ENCODE measurements around the gene UGT1A7. TPM values are rescaled to one million over a fixed set of nuclear protein-coding genes. Genes with fewer than 3 reads are reported as not detected.
A peak's percentile ranks its signal among the peaks of the same experiment; 100 is the strongest.

UGT1A7 gene
- total RNA-seq, 1 experiment from 2014 or later: not detected

DNA sequence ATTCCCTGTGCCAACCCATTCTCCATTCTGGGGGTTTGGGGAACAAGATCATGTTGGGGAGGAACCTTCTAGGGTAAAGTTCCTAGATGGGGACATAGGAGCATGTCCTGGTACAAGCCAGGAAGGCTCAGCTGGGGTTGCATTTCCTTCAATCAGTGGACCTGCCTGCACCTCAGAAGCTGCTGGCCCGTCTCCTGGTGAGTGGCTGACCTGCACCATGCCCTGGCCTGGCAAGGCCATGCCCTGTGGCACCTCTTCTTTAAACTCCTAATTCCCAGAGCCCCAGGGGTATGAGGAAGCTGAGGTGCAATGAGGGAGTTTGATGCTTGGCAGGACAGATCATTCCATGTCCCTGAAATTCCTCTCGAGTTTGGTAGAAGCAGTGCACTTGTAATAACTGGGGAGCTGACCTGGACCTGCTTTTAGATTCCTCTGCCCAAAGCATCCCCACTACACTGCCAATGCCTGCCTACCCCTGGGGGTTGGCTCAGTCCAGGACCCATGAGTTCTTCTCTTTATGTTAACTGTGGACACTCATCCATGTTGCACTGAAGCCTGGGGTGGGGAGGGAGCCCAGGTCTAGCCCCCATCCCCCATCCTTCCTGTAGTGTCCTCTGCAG is 121.7 kb downstream of the UGT1A7 start:
- BruUV-seq (replicated peaks): no TSS peak
- CTCF ChIA-PET: interaction anchor here (0.6 kb wide), 1 partner anchor 252 kb away, joined by 3 read pairs; no protein-coding TSS in a partner anchor
- intact Hi-C loops (cut with micrococcal nuclease): no loop called here

DNA sequence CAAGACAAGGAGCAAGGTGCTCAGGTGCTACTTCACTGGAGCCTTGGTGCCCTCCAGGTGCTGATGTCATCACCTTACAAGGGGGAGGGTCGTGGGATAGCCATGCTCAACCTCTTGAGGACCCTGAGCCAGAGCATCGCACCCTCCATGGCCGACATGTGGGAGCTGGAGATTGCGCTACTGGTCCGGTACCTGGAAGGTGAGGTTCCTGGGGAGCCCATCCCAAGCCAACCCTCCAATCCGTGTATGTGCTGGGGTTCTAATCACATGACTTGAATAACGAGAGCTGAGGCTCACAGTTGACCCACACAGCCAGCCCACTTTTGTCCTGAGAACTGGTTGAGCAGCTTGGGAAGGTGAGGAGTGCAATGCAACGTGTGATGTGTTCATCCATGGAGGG is 122.3 kb downstream of the UGT1A7 start:
- TF ChIP-seq, protein P1, sequence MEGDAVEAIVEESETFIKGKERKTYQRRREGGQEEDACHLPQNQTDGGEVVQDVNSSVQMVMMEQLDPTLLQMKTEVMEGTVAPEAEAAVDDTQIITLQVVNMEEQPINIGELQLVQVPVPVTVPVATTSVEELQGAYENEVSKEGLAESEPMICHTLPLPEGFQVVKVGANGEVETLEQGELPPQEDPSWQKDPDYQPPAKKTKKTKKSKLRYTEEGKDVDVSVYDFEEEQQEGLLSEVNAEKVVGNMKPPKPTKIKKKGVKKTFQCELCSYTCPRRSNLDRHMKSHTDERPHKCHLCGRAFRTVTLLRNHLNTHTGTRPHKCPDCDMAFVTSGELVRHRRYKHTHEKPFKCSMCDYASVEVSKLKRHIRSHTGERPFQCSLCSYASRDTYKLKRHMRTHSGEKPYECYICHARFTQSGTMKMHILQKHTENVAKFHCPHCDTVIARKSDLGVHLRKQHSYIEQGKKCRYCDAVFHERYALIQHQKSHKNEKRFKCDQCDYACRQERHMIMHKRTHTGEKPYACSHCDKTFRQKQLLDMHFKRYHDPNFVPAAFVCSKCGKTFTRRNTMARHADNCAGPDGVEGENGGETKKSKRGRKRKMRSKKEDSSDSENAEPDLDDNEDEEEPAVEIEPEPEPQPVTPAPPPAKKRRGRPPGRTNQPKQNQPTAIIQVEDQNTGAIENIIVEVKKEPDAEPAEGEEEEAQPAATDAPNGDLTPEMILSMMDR (IDR thresholded peaks at IDR 0.05; ENCODE audit: unreplicated experiment): no peak
- H3K4me1 Mint-ChIP-seq (ENCODE audit: insufficient read depth, unreplicated experiment): peaks cover 13% of the 10 kb centered on the region
- no peak overlapping the region for H3K27ac Mint-ChIP-seq (ENCODE audit: low read depth, unreplicated experiment)
- ChIA-PET POLR2A (no interaction called here), CTCF (interaction anchor here (0.6 kb wide), 1 partner anchor 253 kb away, joined by 3 read pairs; no protein-coding TSS in a partner anchor)
- DNase-seq (ENCODE audit: unreplicated experiment): no peak
- H3K36me3 Mint-ChIP-seq (ENCODE audit: insufficient read depth, unreplicated experiment): no peaks in the 10 kb centered on the region
- no peak overlapping the region for H3K4me3 Mint-ChIP-seq (ENCODE audit: unreplicated experiment)
- H3K9me3 Mint-ChIP-seq (ENCODE audit: unreplicated experiment): no peaks in the 10 kb centered on the region
- H3K27me3 Mint-ChIP-seq (ENCODE audit: insufficient read depth, unreplicated experiment): no peaks in the 10 kb centered on the region
- no TSS peak for BruUV-seq (replicated peaks)
- intact Hi-C loops (cut with micrococcal nuclease): no loop called here

More for the DNA sequence above, 121.7 kb downstream of the UGT1A7 start:
- Mint-ChIP-seq H3K27ac (ENCODE audit: low read depth, unreplicated experiment) (no peak overlapping the region), H3K27me3 (ENCODE audit: insufficient read depth, unreplicated experiment) (peaks cover 5% of the 10 kb centered on the region), H3K4me1 (ENCODE audit: insufficient read depth, unreplicated experiment) (peaks cover 13% of the 10 kb centered on the region), H3K4me3 (ENCODE audit: unreplicated experiment) (no peak overlapping the region), H3K9me3 (ENCODE audit: unreplicated experiment) (no peaks in the 10 kb centered on the region), H3K36me3 (ENCODE audit: insufficient read depth, unreplicated experiment) (no peaks in the 10 kb centered on the region)
- POLR2A ChIA-PET: interaction anchor here (0.6 kb wide), 1 partner anchor 24 kb away, joined by 3 read pairs; no protein-coding TSS in a partner anchor
- TF ChIP-seq, protein P1 (IDR thresholded peaks at IDR 0.05; ENCODE audit: unreplicated experiment): no peak
- no peak for DNase-seq (ENCODE audit: unreplicated experiment)

DNA sequence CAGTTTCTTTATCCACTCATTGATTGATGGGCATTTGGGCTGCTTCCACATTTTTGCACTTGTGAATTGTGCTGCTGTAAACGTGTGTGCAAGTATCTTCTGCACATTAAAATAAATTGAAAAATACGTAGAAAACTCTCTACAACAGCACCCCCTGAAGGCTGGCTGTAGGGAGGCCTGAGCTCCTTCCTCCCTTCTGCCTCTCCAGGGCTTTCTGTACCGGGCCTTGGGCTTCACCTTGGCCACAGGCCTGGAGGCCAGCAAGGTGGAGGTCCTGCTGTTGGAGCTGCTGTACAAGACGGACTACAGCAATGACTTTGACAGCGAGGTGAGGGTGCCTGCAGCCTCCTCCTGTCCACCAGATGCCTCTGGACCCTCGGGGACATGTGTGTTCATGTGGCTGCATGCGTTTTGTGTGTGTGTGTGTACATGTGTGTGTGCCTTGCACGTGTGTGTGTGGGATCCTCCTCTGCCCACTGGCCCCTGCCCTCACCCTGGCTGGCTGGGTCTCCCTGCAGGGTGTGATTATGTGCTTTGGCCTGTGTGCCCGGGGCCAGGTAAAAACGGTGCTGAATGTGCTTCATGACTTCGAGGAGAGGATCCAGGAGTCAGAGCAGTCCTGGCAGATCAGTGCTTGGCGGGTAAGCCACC is 125.6 kb downstream of the UGT1A7 start:
- Mint-ChIP-seq H3K4me1 (ENCODE audit: insufficient read depth, unreplicated experiment) (no peaks in the 10 kb centered on the region), H3K27ac (ENCODE audit: low read depth, unreplicated experiment) (no peak overlapping the region), H3K27me3 (ENCODE audit: insufficient read depth, unreplicated experiment) (peaks cover 13% of the 10 kb centered on the region), H3K36me3 (ENCODE audit: insufficient read depth, unreplicated experiment) (no peaks in the 10 kb centered on the region), H3K4me3 (ENCODE audit: unreplicated experiment) (no peak overlapping the region), H3K9me3 (ENCODE audit: unreplicated experiment) (no peaks in the 10 kb centered on the region)
- ChIA-PET POLR2A (no interaction called here), CTCF (no interaction called here)
- peak; percentile 9 for DNase-seq (ENCODE audit: unreplicated experiment)
- TF ChIP-seq, protein P1 (IDR thresholded peaks at IDR 0.05; ENCODE audit: unreplicated experiment): no peak
- no TSS peak for BruUV-seq (replicated peaks)
- intact Hi-C loops (cut with micrococcal nuclease): no loop called here

DNA sequence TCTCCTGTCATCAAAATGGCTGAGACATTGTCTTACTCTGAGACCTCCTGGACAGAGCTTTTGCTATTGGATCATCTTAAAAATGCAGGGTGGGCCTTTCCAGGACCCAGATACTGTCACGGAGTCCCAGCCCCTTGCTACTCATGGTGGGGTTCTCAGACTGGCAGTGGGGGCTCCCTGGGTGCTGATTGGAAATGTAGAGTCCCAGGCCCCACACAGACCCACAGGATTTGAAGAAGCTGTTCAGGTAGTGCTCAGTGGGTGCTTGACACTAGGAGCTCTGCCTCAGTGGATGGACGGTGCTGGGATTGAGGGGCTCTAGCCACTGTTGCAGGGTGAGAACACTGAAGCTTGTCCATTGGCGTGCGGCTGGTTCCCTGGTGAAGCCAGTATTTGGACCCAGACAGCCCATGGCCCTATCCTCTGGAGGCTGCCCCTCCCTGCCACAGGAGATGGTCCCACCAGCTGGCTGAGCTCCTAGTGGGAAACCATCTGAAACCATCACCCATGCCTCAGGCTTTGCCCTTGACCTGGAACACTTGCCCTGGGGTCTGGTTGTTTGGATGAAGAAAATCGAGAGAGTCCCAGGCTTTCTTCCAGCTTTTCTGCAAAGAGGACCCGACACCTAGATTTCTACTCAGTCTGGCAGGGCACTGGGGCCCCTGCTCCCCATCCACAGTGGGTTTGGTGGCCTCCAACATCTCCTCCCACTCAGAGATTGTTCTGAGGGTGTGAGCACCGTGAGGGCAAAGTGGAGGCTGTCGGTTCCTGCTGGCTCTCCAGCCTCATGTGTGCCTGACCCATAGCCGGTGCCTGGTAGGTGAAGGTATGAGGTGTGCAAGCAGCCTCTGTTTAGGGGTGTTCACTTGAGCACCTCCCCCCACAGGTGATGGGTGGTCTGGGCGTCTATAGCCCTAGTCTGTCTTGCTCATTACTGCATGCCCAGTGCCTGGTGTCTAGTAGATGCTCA is 126.5 kb downstream of the UGT1A7 start:
- DNase-seq (ENCODE audit: unreplicated experiment): no peak
- no TSS peak for BruUV-seq (replicated peaks)
- H3K9me3 Mint-ChIP-seq (ENCODE audit: unreplicated experiment): no peaks in the 10 kb centered on the region
- no peak overlapping the region for H3K27ac Mint-ChIP-seq (ENCODE audit: low read depth, unreplicated experiment)
- no peaks in the 10 kb centered on the region for H3K4me1 Mint-ChIP-seq (ENCODE audit: insufficient read depth, unreplicated experiment)
- intact Hi-C loops (cut with micrococcal nuclease): no loop called here
- POLR2A ChIA-PET: no interaction called here
- CTCF ChIA-PET: no interaction called here
- H3K36me3 Mint-ChIP-seq (ENCODE audit: insufficient read depth, unreplicated experiment): no peaks in the 10 kb centered on the region
- TF ChIP-seq, protein P1 (IDR thresholded peaks at IDR 0.05; ENCODE audit: unreplicated experiment): no peak
- H3K4me3 Mint-ChIP-seq (ENCODE audit: unreplicated experiment): no peak overlapping the region
- peaks cover 13% of the 10 kb centered on the region for H3K27me3 Mint-ChIP-seq (ENCODE audit: insufficient read depth, unreplicated experiment)
